H9 (cell line): ENCODE results near the gene RNLS. TPM values are rescaled to one million over a fixed set of nuclear protein-coding genes. Genes with fewer than 3 reads are reported as not detected.

Source experiments
- DNase-seq: peaks from one replicate; pipeline ENCODE4 v3.0.0-alpha.2; 2017
- H2AFZ ChIP-seq: one replicate; pipeline ENCODE4 v1.6.1; 2013; ENCODE audit warnings: mild to moderate bottlenecking, low read length, control low read depth, moderate library complexity
- H2AK5ac ChIP-seq: 2 replicates; pipeline ENCODE4 v1.6.1; 2013; ENCODE audit warnings: low read length, control low read depth, mixed read lengths; ENCODE audit not compliant: insufficient read length
- H2BK120ac ChIP-seq: one replicate; pipeline ENCODE4 v1.6.1; 2013; ENCODE audit warnings: low read depth, mild to moderate bottlenecking, low read length, control low read depth, inconsistent platforms; ENCODE audit not compliant: poor library complexity, severe bottlenecking
- H2BK12ac ChIP-seq: 2 replicates; pipeline ENCODE4 v1.6.1; 2013; ENCODE audit warnings: low read length, control low read depth, mixed read lengths, low read depth; ENCODE audit not compliant: insufficient read length
- H2BK15ac ChIP-seq: 2 replicates; pipeline ENCODE4 v1.6.1; 2013; ENCODE audit warnings: low read depth, low read length, control low read depth
- H2BK20ac ChIP-seq: one replicate; pipeline ENCODE4 v1.6.1; 2013; ENCODE audit warnings: low read depth, mild to moderate bottlenecking, low read length, control low read depth, inconsistent platforms; ENCODE audit not compliant: poor library complexity, severe bottlenecking
- H2BK5ac ChIP-seq: 2 replicates; pipeline ENCODE4 v1.6.1; 2013; ENCODE audit warnings: low read length, control low read depth, mixed read lengths; ENCODE audit not compliant: insufficient read length
- H3K14ac ChIP-seq: 2 replicates; pipeline ENCODE4 v1.6.1; 2013; ENCODE audit warnings: low read length, control low read depth; ENCODE audit not compliant: insufficient read depth
- H3K18ac ChIP-seq: 2 replicates; pipeline ENCODE4 v1.6.1; 2013; ENCODE audit warnings: low read depth, mild to moderate bottlenecking, mixed read lengths, low read length, control low read depth; ENCODE audit not compliant: insufficient read length
- H3K23ac ChIP-seq: 2 replicates; pipeline ENCODE4 v1.6.1; 2013; ENCODE audit warnings: low read length, control low read depth, mixed read lengths, low read depth; ENCODE audit not compliant: insufficient read length
- H3K23me2 ChIP-seq: 2 replicates; pipeline ENCODE4 v1.6.1; 2013; ENCODE audit warnings: low read depth, mild to moderate bottlenecking, mixed read lengths, low read length, control low read depth; ENCODE audit not compliant: insufficient read length, poor library complexity, severe bottlenecking
- H3K27ac ChIP-seq: 2 replicates; pipeline ENCODE4 v1.5.1; 2013; ENCODE audit warnings: low read length, control low read depth, mixed read lengths, low read depth; ENCODE audit not compliant: insufficient read length
- H3K27me3 ChIP-seq: 2 replicates; pipeline ENCODE4 v1.6.1; 2013; ENCODE audit warnings: low read length, control low read depth, inconsistent platforms; ENCODE audit not compliant: insufficient read depth
- H3K4ac ChIP-seq: 2 replicates; pipeline ENCODE4 v1.6.1; 2013; ENCODE audit warnings: low read depth, mild to moderate bottlenecking, control low read depth, inconsistent platforms, low read length, moderate library complexity
- H3K4me1 ChIP-seq: 2 replicates; pipeline ENCODE4 v1.6.1; 2013; ENCODE audit warnings: low read length, control low read depth, inconsistent platforms; ENCODE audit not compliant: insufficient read depth
- H3K4me2 ChIP-seq: 2 replicates; pipeline ENCODE4 v1.6.1; 2013; ENCODE audit warnings: low read length, control low read depth, mixed read lengths; ENCODE audit not compliant: insufficient read length, insufficient read depth
- H3K56ac ChIP-seq: 2 replicates; pipeline ENCODE4 v1.6.1; 2013; ENCODE audit warnings: low read depth, mild to moderate bottlenecking, mixed read lengths, low read length, control low read depth; ENCODE audit not compliant: insufficient read length
- H3K79me1 ChIP-seq: 2 replicates; pipeline ENCODE4 v1.6.1; 2013; ENCODE audit warnings: low read depth, mild to moderate bottlenecking, moderate library complexity, low read length, control low read depth, inconsistent platforms; ENCODE audit not compliant: insufficient read depth, poor library complexity, severe bottlenecking
- H3K79me2 ChIP-seq: 2 replicates; pipeline ENCODE4 v1.6.1; 2013; ENCODE audit warnings: low read length, control low read depth, inconsistent platforms; ENCODE audit not compliant: insufficient read depth
- H3K9ac ChIP-seq: 2 replicates; pipeline ENCODE4 v1.6.1; 2013; ENCODE audit warnings: low read length, control low read depth, mixed read lengths; ENCODE audit not compliant: insufficient read length; ENCODE audit errors: extremely low read depth
- H3K9me3 ChIP-seq: one replicate; pipeline ENCODE4 v1.6.1; 2013; ENCODE audit warnings: low read depth, low read length, inconsistent platforms; ENCODE audit not compliant: control insufficient read depth
- H3T11ph ChIP-seq: one replicate; pipeline ENCODE4 v1.6.1; 2013; ENCODE audit warnings: mild to moderate bottlenecking, low read length, control low read depth, inconsistent platforms
- H4K20me1 ChIP-seq: one replicate; pipeline ENCODE4 v1.6.1; 2013; ENCODE audit not compliant: control insufficient read depth, insufficient read length, insufficient read depth
- H4K5ac ChIP-seq: 2 replicates; pipeline ENCODE4 v1.6.1; 2013; ENCODE audit warnings: low read depth, mild to moderate bottlenecking, mixed read lengths, low read length, control low read depth; ENCODE audit not compliant: insufficient read length
- H4K8ac ChIP-seq: replicated peaks from 2 replicates; pipeline ENCODE4 v1.6.1; 2013; ENCODE audit warnings: low read length, control low read depth, mixed read lengths, low read depth; ENCODE audit not compliant: insufficient read length
- H4K91ac ChIP-seq: 2 replicates; pipeline ENCODE4 v1.6.1; 2013; ENCODE audit warnings: low read depth, mild to moderate bottlenecking, moderate library complexity, mixed read lengths, low read length, control low read depth; ENCODE audit not compliant: insufficient read length
- H3K27ac Mint-ChIP-seq, 3 experiments: 2 replicates in 2 of 3; 3 replicates in 1 of 3; pipeline ENCODE4 v1.8.0; 2020 to 2021; ENCODE audit warnings: mixed read lengths in 3 of 3, mild to moderate bottlenecking in 1 of 3, moderate library complexity in 1 of 3
- H3K27me3 Mint-ChIP-seq: 2 replicates; pipeline ENCODE4 v1.8.0; 2021; ENCODE audit warnings: low read depth, mild to moderate bottlenecking, moderate library complexity, mixed read lengths
- H3K36me3 Mint-ChIP-seq, 3 experiments: 2 replicates in 2 of 3; 3 replicates in 1 of 3; pipeline ENCODE4 v1.8.0; 2020 to 2021; ENCODE audit warnings: low read depth in 3 of 3, mixed read lengths in 3 of 3; ENCODE audit not compliant: insufficient read depth in 1 of 3
- H3K4me1 Mint-ChIP-seq, 2 experiments: 2 replicates each; pipeline ENCODE4 v1.8.0; 2020; ENCODE audit warnings: mixed read lengths in 2 of 2
- H3K4me3 Mint-ChIP-seq, 2 experiments: 2 replicates in 1 of 2; 3 replicates in 1 of 2; pipeline ENCODE4 v1.8.0; 2020 to 2021; ENCODE audit warnings: mild to moderate bottlenecking in 2 of 2, mixed read lengths in 2 of 2, moderate library complexity in 1 of 2
- H3K9me3 Mint-ChIP-seq, 2 experiments: 2 replicates in 1 of 2; 3 replicates in 1 of 2; pipeline ENCODE4 v1.8.0; 2020; ENCODE audit warnings: mild to moderate bottlenecking in 2 of 2, mixed read lengths in 2 of 2, moderate library complexity in 1 of 2
- CTCF ChIP-seq: fragments of 200-600 bp; sonication (generic); conservative IDR thresholded peaks from 3 replicates; pipeline ENCODE4 v1.8.0; 2021; ENCODE audit warnings: antibody characterized with exemption, mild to moderate bottlenecking
- WGBS: extraction: QIAGEN DNeasy Blood & Tissue Kit; methylation state at CpG from one replicate; pipeline ENCODE4 v1.1.7; 2013; ENCODE audit warnings: missing lambda C conversion rate, low lambda C conversion rate, mixed read lengths; ENCODE audit not compliant: insufficient read length; ENCODE audit errors: extremely low coverage; 5-methylcytosine and 5-hydroxymethylcytosine counted together
- total RNA-seq: library from RNA; stranded (reverse); gene quantifications from 2 replicates; pipeline ENCODE4 v1.2.1, GENCODE V29; 2021

The RNLS gene
- total RNA-seq, 1 experiment from 2014 or later: 7.5 TPM

GRCh38 chr10:88234297-88234696 is 348.8 kb downstream of the RNLS start:
- no peak overlapping the region for H4K91ac ChIP-seq
- no peak overlapping the region for H2BK20ac ChIP-seq
- no peak overlapping the region for H3K27ac ChIP-seq
- H4K8ac ChIP-seq: no peak overlapping the region
- no peaks in the 10 kb centered on the region for H3K27me3 ChIP-seq
- Mint-ChIP-seq H3K27ac (peak overlapping the region in 1 of 3 experiments; percentile 75; a peak in 2 of 7 replicates), H3K27me3 (no peaks in the 10 kb centered on the region), H3K4me3 (no peak overlapping the region), H3K9me3 (no peaks in the 10 kb centered on the region; a peak in 2 of 5 replicates), H3K4me1 (peaks cover 14 to 17% of the 10 kb centered on the region in 2 experiments), H3K36me3 (no peaks in the 10 kb centered on the region; a peak in 1 of 7 replicates)
- no peak overlapping the region for H2BK12ac ChIP-seq
- H3K23me2 ChIP-seq: no peaks in the 10 kb centered on the region
- no peaks in the 10 kb centered on the region for H3K9me3 ChIP-seq
- no peak overlapping the region for H4K5ac ChIP-seq
- no peak overlapping the region for H3T11ph ChIP-seq
- no peak overlapping the region for H3K4ac ChIP-seq
- no peaks in the 10 kb centered on the region for H3K79me1 ChIP-seq
- H4K20me1 ChIP-seq: no peaks in the 10 kb centered on the region
- WGBS: no CpG with 5 or more reads among the region's 4 CpGs
- H3K4me1 ChIP-seq: no peaks in the 10 kb centered on the region
- H2BK120ac ChIP-seq: no peak overlapping the region
- no peak for TF ChIP-seq CTCF
- no peak overlapping the region for H3K9ac ChIP-seq
- no peak overlapping the region for H3K56ac ChIP-seq
- H2AK5ac ChIP-seq: no peak overlapping the region
- no peaks in the 10 kb centered on the region for H3K79me2 ChIP-seq
- H2BK15ac ChIP-seq: no peak overlapping the region
- H2AFZ ChIP-seq: no peak overlapping the region
- H3K14ac ChIP-seq: no peak overlapping the region
- H3K4me2 ChIP-seq: no peak overlapping the region
- no peak overlapping the region for H3K23ac ChIP-seq
- no peak for DNase-seq
- no peak overlapping the region for H3K18ac ChIP-seq
- no peak overlapping the region for H2BK5ac ChIP-seq
